ENCODE data around the gene ARID1B.
A peak's percentile ranks its signal among the peaks of the same experiment; 100 is the strongest.

Gene ARID1B

GRCh38 chr6:157194110-157194509, 416.9 kb downstream of the ARID1B start:
- H3K36me3 Mint-ChIP-seq: peaks cover 25 to 45% of the 10 kb centered on the region in 2 donors
- DNase-seq: no peak
- no peaks in the 10 kb centered on the region for H3K27me3 Mint-ChIP-seq
- H3K4me3 Mint-ChIP-seq: no peak overlapping the region
- no peaks in the 10 kb centered on the region for H3K4me1 Mint-ChIP-seq
- H3K9me3 Mint-ChIP-seq: no peaks in the 10 kb centered on the region
- no peak for ATAC-seq (replicated peaks)
- H3K27ac Mint-ChIP-seq: no peak overlapping the region

GRCh38 chr6:157194643-157195042, 417.5 kb downstream of the ARID1B start:
- no peak for DNase-seq
- no peaks in the 10 kb centered on the region for H3K27me3 Mint-ChIP-seq
- H3K9me3 Mint-ChIP-seq: no peaks in the 10 kb centered on the region
- no peak overlapping the region for H3K4me3 Mint-ChIP-seq
- no peaks in the 10 kb centered on the region for H3K4me1 Mint-ChIP-seq
- no peak overlapping the region for H3K27ac Mint-ChIP-seq
- ATAC-seq (replicated peaks): no peak
- peaks cover 22 to 42% of the 10 kb centered on the region in 2 donors for H3K36me3 Mint-ChIP-seq

- Mint-ChIP-seq H3K9me3 (no peaks in the 10 kb centered on the region), H3K4me3 (no peak overlapping the region), H3K36me3 (peaks cover 11 to 32% of the 10 kb centered on the region in 2 donors), H3K27me3 (no peaks in the 10 kb centered on the region), H3K27ac (no peak overlapping the region), H3K4me1 (no peaks in the 10 kb centered on the region)
- ATAC-seq (replicated peaks) (no peak), DNase-seq (no peak)
Measured at GRCh38 chr6:157196391-157196790, 419.2 kb downstream of the ARID1B start.

- H3K36me3 Mint-ChIP-seq: peaks cover 12 to 36% of the 10 kb centered on the region in 2 donors
- no peaks in the 10 kb centered on the region for H3K4me1 Mint-ChIP-seq
- H3K9me3 Mint-ChIP-seq: no peaks in the 10 kb centered on the region
- H3K27me3 Mint-ChIP-seq: no peaks in the 10 kb centered on the region
- ATAC-seq (replicated peaks) (no peak), DNase-seq (no peak)
- H3K27ac Mint-ChIP-seq: no peak overlapping the region
- no peak overlapping the region for H3K4me3 Mint-ChIP-seq
Measured at GRCh38 chr6:157198425-157199279, 421.5 kb downstream of the ARID1B start.

- no peak for DNase-seq
- no peak for ATAC-seq (replicated peaks)
- no peak overlapping the region for H3K4me3 Mint-ChIP-seq
- no peaks in the 10 kb centered on the region for H3K4me1 Mint-ChIP-seq
- H3K36me3 Mint-ChIP-seq: peaks cover 17 to 39% of the 10 kb centered on the region in 2 donors
- H3K9me3 Mint-ChIP-seq: no peaks in the 10 kb centered on the region
- H3K27me3 Mint-ChIP-seq: no peaks in the 10 kb centered on the region
- H3K27ac Mint-ChIP-seq: no peak overlapping the region
Measured at GRCh38 chr6:157200117-157200516, 422.9 kb downstream of the ARID1B start.

GRCh38 chr6:157200611-157201010, 423.4 kb downstream of the ARID1B start:
- ATAC-seq (replicated peaks) (no peak), DNase-seq (no peak)
- peaks cover 18 to 39% of the 10 kb centered on the region in 2 donors for H3K36me3 Mint-ChIP-seq
- no peaks in the 10 kb centered on the region for H3K4me1 Mint-ChIP-seq
- no peak overlapping the region for H3K4me3 Mint-ChIP-seq
- H3K27me3 Mint-ChIP-seq: no peaks in the 10 kb centered on the region
- H3K9me3 Mint-ChIP-seq: no peaks in the 10 kb centered on the region
- no peak overlapping the region for H3K27ac Mint-ChIP-seq

- H3K4me1 Mint-ChIP-seq: no peaks in the 10 kb centered on the region
- ATAC-seq (replicated peaks) (no peak), DNase-seq (no peak)
- no peaks in the 10 kb centered on the region for H3K9me3 Mint-ChIP-seq
- no peak overlapping the region for H3K4me3 Mint-ChIP-seq
- H3K36me3 Mint-ChIP-seq: peaks cover 23 to 39% of the 10 kb centered on the region in 2 donors
- no peaks in the 10 kb centered on the region for H3K27me3 Mint-ChIP-seq
- peak overlapping the region; percentile 34 for H3K27ac Mint-ChIP-seq
Measured at GRCh38 chr6:157201083-157201482, 423.9 kb downstream of the ARID1B start.

GRCh38 chr6:157203312-157203744, 426.1 kb downstream of the ARID1B start:
- peaks cover 30 to 41% of the 10 kb centered on the region in 2 donors for H3K36me3 Mint-ChIP-seq
- H3K9me3 Mint-ChIP-seq: no peaks in the 10 kb centered on the region
- H3K4me1 Mint-ChIP-seq: no peaks in the 10 kb centered on the region
- DNase-seq: no peak
- H3K27me3 Mint-ChIP-seq: no peaks in the 10 kb centered on the region
- H3K4me3 Mint-ChIP-seq: no peak overlapping the region
- peak overlapping the region; percentile 59 for H3K27ac Mint-ChIP-seq
- ATAC-seq (replicated peaks): peak in 1 of 2 donors; percentile 34

GRCh38 chr6:157203764-157204163, 426.6 kb downstream of the ARID1B start:
- Mint-ChIP-seq H3K36me3 (peaks cover 30 to 41% of the 10 kb centered on the region in 2 donors), H3K27me3 (no peaks in the 10 kb centered on the region), H3K9me3 (no peaks in the 10 kb centered on the region), H3K4me3 (no peak overlapping the region), H3K27ac (peak overlapping the region; percentile 59), H3K4me1 (no peaks in the 10 kb centered on the region)
- ATAC-seq (replicated peaks) (no peak), DNase-seq (no peak)

GRCh38 chr6:157205473-157206358, 428.5 kb downstream of the ARID1B start:
- no peak for ATAC-seq (replicated peaks)
- Mint-ChIP-seq H3K4me3 (no peak overlapping the region), H3K4me1 (peaks cover 0 to under 1% of the 10 kb centered on the region in 2 donors), H3K27ac (peak overlapping the region; percentile 84), H3K36me3 (peaks cover 30 to 47% of the 10 kb centered on the region in 2 donors), H3K27me3 (no peaks in the 10 kb centered on the region), H3K9me3 (no peaks in the 10 kb centered on the region)
- DNase-seq: no peak

- ATAC-seq (replicated peaks) (no peak), DNase-seq (no peak)
- Mint-ChIP-seq H3K27ac (peak overlapping the region; percentile 84), H3K27me3 (no peaks in the 10 kb centered on the region), H3K9me3 (no peaks in the 10 kb centered on the region), H3K4me1 (peaks cover 0 to 2% of the 10 kb centered on the region in 2 donors), H3K4me3 (no peak overlapping the region), H3K36me3 (peaks cover 24 to 43% of the 10 kb centered on the region in 2 donors)
Measured at GRCh38 chr6:157206359-157206815, 429.2 kb downstream of the ARID1B start.

- peaks cover 0 to 2% of the 10 kb centered on the region in 2 donors for H3K4me1 Mint-ChIP-seq
- no peak overlapping the region for H3K27ac Mint-ChIP-seq
- no peaks in the 10 kb centered on the region for H3K9me3 Mint-ChIP-seq
- H3K27me3 Mint-ChIP-seq: no peaks in the 10 kb centered on the region
- peaks cover 24 to 35% of the 10 kb centered on the region in 2 donors for H3K36me3 Mint-ChIP-seq
- no peak for ATAC-seq (replicated peaks)
- no peak for DNase-seq
- no peak overlapping the region for H3K4me3 Mint-ChIP-seq
Measured at GRCh38 chr6:157207521-157208076, 430.4 kb downstream of the ARID1B start.

- Mint-ChIP-seq H3K4me1 (peaks cover 4 to 20% of the 10 kb centered on the region in 2 donors), H3K9me3 (no peaks in the 10 kb centered on the region), H3K27ac (peak overlapping the region; percentile 32), H3K27me3 (no peaks in the 10 kb centered on the region), H3K36me3 (peaks cover 17 to 35% of the 10 kb centered on the region in 2 donors), H3K4me3 (no peak overlapping the region)
- DNase-seq: no peak
- ATAC-seq (replicated peaks): no peak
Measured at GRCh38 chr6:157209865-157210530, 432.8 kb downstream of the ARID1B start.

- no peaks in the 10 kb centered on the region for H3K9me3 Mint-ChIP-seq
- DNase-seq (no peak), ATAC-seq (replicated peaks) (no peak)
- H3K4me3 Mint-ChIP-seq: no peak overlapping the region
- peaks cover 4 to 20% of the 10 kb centered on the region in 2 donors for H3K4me1 Mint-ChIP-seq
- H3K27me3 Mint-ChIP-seq: no peaks in the 10 kb centered on the region
- H3K36me3 Mint-ChIP-seq: peaks cover 12 to 29% of the 10 kb centered on the region in 2 donors
- no peak overlapping the region for H3K27ac Mint-ChIP-seq
Measured at GRCh38 chr6:157210954-157211353, 433.8 kb downstream of the ARID1B start.
